OCI-LY3 (cell line): ENCODE measurements around the gene PRODH2.

Experiments used
- H2AFZ ChIP-seq: fragments of 200-600, 300-600 bp; shearing (Covaris generic); 2 replicates; pipeline ENCODE4 v1.6.0; 2014; ENCODE audit warnings: antibody characterized with exemption, low read depth, low read length
- H3K27ac ChIP-seq: fragments of 200-600, 300-600 bp; sonication (generic); 2 replicates; pipeline ENCODE4 v1.5.1; 2014; ENCODE audit warnings: mild to moderate bottlenecking, low read length, moderate library complexity, mixed read lengths
- H3K27me3 ChIP-seq: fragments of 200-600, 300-600 bp; sonication (generic); 2 replicates; pipeline ENCODE4 v1.6.1; 2014; ENCODE audit warnings: low read depth, low read length, mixed read lengths
- H3K36me3 ChIP-seq: fragments of 200-600, 300-600 bp; sonication (generic); replicated peaks from 2 replicates; pipeline ENCODE3; 2014; ENCODE audit warnings: low read depth, low read length, mixed read lengths
- H3K4me1 ChIP-seq: fragments of 300-600, 200-600 bp; sonication (generic); 2 replicates; pipeline ENCODE4 v1.6.1; 2014; ENCODE audit warnings: low read length, mixed read lengths
- H3K4me2 ChIP-seq: fragments of 200-600, 300-600 bp; sonication (generic); 2 replicates; pipeline ENCODE4 v1.6.1; 2014; ENCODE audit warnings: low read length, mixed read lengths
- H3K4me3 ChIP-seq: fragments of 300-600, 200-600 bp; sonication (generic); 2 replicates; pipeline ENCODE4 v1.5.1; 2014; ENCODE audit warnings: antibody characterized with exemption, mild to moderate bottlenecking, low read length, moderate library complexity
- H3K79me2 ChIP-seq: fragments of 300-600, 200-600 bp; shearing (Covaris generic); 2 replicates; pipeline ENCODE4 v1.6.1; 2014; ENCODE audit warnings: mild to moderate bottlenecking, low read length, mixed read lengths
- H3K9ac ChIP-seq: fragments of 300-600, 200-600 bp; shearing (Covaris generic); 2 replicates; pipeline ENCODE4 v1.6.0; 2014; ENCODE audit warnings: mild to moderate bottlenecking, low read length, moderate library complexity
- H3K9me3 ChIP-seq: fragments of 200-600, 300-600 bp; shearing (Covaris generic); 2 replicates; pipeline ENCODE4 v1.6.1; 2014; ENCODE audit warnings: low read length, mixed read lengths; ENCODE audit not compliant: insufficient read depth
- H4K20me1 ChIP-seq: fragments of 200-600, 300-600 bp; sonication (generic); 2 replicates; pipeline ENCODE4 v1.6.1; 2016; ENCODE audit warnings: low read length, mixed read lengths; ENCODE audit not compliant: insufficient read depth
- EZH2phosphoT487 ChIP-seq: fragments of 200-600 bp; shearing (Covaris generic); IDR thresholded peaks from 2 replicates; pipeline ENCODE4 v1.6.1; 2018; ENCODE audit warnings: antibody characterized with exemption, mixed run types, low read depth
- TF ChIP-seq, protein P1 (sequence below): fragments of 200-600, 300-600 bp; sonication (generic); IDR thresholded peaks from 2 replicates; pipeline ENCODE4 v1.5.1; 2014; ENCODE audit warnings: antibody characterized with exemption, low read length, low read depth

The PRODH2 gene

DNA sequence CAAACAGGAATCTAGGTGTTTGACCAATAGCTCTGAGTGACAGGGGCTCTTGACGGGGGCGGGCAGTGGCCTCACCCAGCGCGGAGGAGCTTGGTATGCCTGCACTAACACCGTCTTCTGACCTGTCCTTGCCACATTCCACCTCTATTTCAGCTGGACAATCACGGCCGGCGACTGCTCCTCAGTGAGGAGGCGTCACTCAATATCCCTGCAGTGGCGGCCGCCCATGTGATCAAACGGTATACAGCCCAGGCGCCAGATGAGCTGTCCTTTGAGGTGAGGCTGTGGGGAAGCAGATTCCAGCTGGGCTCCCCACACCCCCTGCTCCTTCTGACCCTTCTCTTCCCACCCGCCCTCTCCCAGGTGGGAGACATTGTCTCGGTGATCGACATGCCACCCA is 32.6 kb downstream of the PRODH2 start:
- no peaks in the 10 kb centered on the region for H4K20me1 ChIP-seq
- no peaks in the 10 kb centered on the region for H3K36me3 ChIP-seq
- TF ChIP-seq, protein P1, sequence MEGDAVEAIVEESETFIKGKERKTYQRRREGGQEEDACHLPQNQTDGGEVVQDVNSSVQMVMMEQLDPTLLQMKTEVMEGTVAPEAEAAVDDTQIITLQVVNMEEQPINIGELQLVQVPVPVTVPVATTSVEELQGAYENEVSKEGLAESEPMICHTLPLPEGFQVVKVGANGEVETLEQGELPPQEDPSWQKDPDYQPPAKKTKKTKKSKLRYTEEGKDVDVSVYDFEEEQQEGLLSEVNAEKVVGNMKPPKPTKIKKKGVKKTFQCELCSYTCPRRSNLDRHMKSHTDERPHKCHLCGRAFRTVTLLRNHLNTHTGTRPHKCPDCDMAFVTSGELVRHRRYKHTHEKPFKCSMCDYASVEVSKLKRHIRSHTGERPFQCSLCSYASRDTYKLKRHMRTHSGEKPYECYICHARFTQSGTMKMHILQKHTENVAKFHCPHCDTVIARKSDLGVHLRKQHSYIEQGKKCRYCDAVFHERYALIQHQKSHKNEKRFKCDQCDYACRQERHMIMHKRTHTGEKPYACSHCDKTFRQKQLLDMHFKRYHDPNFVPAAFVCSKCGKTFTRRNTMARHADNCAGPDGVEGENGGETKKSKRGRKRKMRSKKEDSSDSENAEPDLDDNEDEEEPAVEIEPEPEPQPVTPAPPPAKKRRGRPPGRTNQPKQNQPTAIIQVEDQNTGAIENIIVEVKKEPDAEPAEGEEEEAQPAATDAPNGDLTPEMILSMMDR: no peak
- TF ChIP-seq EZH2phosphoT487: no peak
- no peak overlapping the region for H3K9ac ChIP-seq
- no peak overlapping the region for H2AFZ ChIP-seq
- no peak overlapping the region for H3K27ac ChIP-seq
- no peak overlapping the region for H3K4me2 ChIP-seq
- no peaks in the 10 kb centered on the region for H3K79me2 ChIP-seq
- H3K4me1 ChIP-seq: peaks cover 33% of the 10 kb centered on the region
- H3K4me3 ChIP-seq: no peak overlapping the region
- H3K27me3 ChIP-seq: no peaks in the 10 kb centered on the region
- no peaks in the 10 kb centered on the region for H3K9me3 ChIP-seq

DNA sequence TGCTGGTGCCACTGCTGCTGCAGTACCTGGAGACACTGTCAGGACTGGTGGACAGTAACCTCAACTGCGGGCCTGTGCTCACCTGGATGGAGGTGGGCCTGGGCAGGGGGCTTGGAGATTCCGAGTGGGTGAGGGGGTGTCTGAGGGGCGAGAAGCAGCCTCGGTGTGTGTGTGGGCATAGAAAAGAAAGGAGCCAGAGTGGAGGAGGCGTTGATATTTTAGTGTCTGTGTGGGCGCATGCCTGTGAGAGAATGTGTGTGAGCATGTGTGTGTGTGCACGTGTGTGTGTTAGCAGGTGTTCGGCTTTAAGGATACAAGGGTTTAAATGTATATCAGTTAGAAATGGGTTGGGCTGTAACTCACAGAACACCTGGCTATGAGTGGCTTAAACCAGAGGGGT is 33.6 kb downstream of the PRODH2 start:
- Histone ChIP-seq H3K27me3 (no peaks in the 10 kb centered on the region), H3K4me1 (peaks cover 35% of the 10 kb centered on the region), H3K9ac (no peak overlapping the region), H4K20me1 (no peaks in the 10 kb centered on the region), H3K9me3 (no peaks in the 10 kb centered on the region), H2AFZ (no peak overlapping the region), H3K27ac (no peak overlapping the region), H3K4me2 (no peak overlapping the region), H3K4me3 (no peak overlapping the region), H3K79me2 (no peaks in the 10 kb centered on the region), H3K36me3 (no peaks in the 10 kb centered on the region)
- no peak for TF ChIP-seq EZH2phosphoT487
- TF ChIP-seq, protein P1: no peak

DNA sequence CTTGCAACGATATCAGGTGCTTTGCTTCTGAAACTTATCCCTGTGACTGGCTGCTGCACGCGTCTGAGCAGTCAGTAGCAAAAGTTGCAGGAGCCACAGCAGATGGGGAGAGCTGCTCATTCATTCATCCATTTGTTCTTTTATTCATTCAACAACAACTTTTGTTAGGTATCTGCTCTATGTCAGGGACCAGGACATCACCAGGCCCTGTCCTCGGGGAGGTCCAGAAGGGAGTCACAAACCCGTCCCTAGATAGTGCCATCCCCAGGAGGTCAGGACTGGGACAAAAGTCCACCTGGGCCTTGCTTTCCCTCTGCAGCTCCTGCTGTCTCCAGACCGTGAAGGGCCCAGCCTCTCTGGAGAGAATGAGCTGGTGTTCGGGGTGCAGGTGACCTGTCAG is 34.7 kb downstream of the PRODH2 start:
- TF ChIP-seq EZH2phosphoT487: no peak
- TF ChIP-seq, protein P1: no peak
- H3K36me3 ChIP-seq: no peaks in the 10 kb centered on the region
- H3K27me3 ChIP-seq: no peaks in the 10 kb centered on the region

GRCh38 chr19:35777086-35777841 is 35.4 kb downstream of the PRODH2 start:
- H3K9me3 ChIP-seq: no peaks in the 10 kb centered on the region
- H3K4me2 ChIP-seq: no peak overlapping the region
- H3K9ac ChIP-seq: no peak overlapping the region
- no peak overlapping the region for H3K4me3 ChIP-seq
- no peaks in the 10 kb centered on the region for H3K27me3 ChIP-seq
- H4K20me1 ChIP-seq: no peaks in the 10 kb centered on the region
- TF ChIP-seq, protein P1: no peak
- TF ChIP-seq EZH2phosphoT487: no peak
- peaks cover 23% of the 10 kb centered on the region for H3K4me1 ChIP-seq
- H3K27ac ChIP-seq: no peak overlapping the region
- H3K36me3 ChIP-seq: no peaks in the 10 kb centered on the region
- no peak overlapping the region for H2AFZ ChIP-seq
- H3K79me2 ChIP-seq: no peaks in the 10 kb centered on the region

More for the DNA sequence above, 34.7 kb downstream of the PRODH2 start:
- H4K20me1 ChIP-seq: no peaks in the 10 kb centered on the region
- H3K4me2 ChIP-seq: no peak overlapping the region
- H3K27ac ChIP-seq: no peak overlapping the region
- H3K4me1 ChIP-seq: peaks cover 28% of the 10 kb centered on the region
- H3K79me2 ChIP-seq: no peaks in the 10 kb centered on the region
- H3K4me3 ChIP-seq: no peak overlapping the region
- no peak overlapping the region for H2AFZ ChIP-seq
- H3K9me3 ChIP-seq: no peaks in the 10 kb centered on the region
- no peak overlapping the region for H3K9ac ChIP-seq
